Hematopoietic multipotent progenitor cell treated with erythropoietin and hydrocortisone succinate and interleukin-3 and kit ligand, for 15 days (in vitro differentiated cells): ENCODE data around the gene SELENOW.
"Not testable (repeated sequence)": the region's sequence is repeated elsewhere in the genome, so short reads cannot be mapped to it uniquely, and the experiment has no call there.

Experiments used
- DNase-seq: peaks from one replicate; pipeline ENCODE4 v3.0.0-alpha.2; 2015; ENCODE audit warnings: low spot score

SELENOW gene

GRCh38 chr19:47786566-47786965, 8.1 kb downstream of the SELENOW start:
- no peak for DNase-seq

- DNase-seq, result not testable (repeated sequence)
These were observed 8.8 kb downstream of the SELENOW start for GRCh38 chr19:47787307-47787706.

- DNase-seq, result not testable (repeated sequence)
These were observed 11.3 kb downstream of the SELENOW start for GRCh38 chr19:47789811-47790210.

- peak; percentile 69 for DNase-seq
These were observed 11.9 kb downstream of the SELENOW start for GRCh38 chr19:47790398-47790814.

GRCh38 chr19:47792616-47793015, 14.1 kb downstream of the SELENOW start:
- no peak for DNase-seq

- DNase-seq, result no peak
These were observed 16.0 kb downstream of the SELENOW start for GRCh38 chr19:47794526-47794925.

GRCh38 chr19:47796785-47797184, 18.3 kb downstream of the SELENOW start:
- DNase-seq, result no peak

GRCh38 chr19:47797996-47798903, 19.7 kb downstream of the SELENOW start:
- no peak for DNase-seq

- DNase-seq, result no peak
These were observed 20.4 kb downstream of the SELENOW start for GRCh38 chr19:47798904-47799266.

GRCh38 chr19:47801270-47801669, 22.8 kb downstream of the SELENOW start:
- no peak for DNase-seq

GRCh38 chr19:47802521-47803043, 24.1 kb downstream of the SELENOW start:
- no peak for DNase-seq

GRCh38 chr19:47803148-47803547, 24.6 kb downstream of the SELENOW start:
- not testable (repeated sequence) for DNase-seq

GRCh38 chr19:47803671-47804070, 25.2 kb downstream of the SELENOW start:
- not testable (repeated sequence) for DNase-seq

GRCh38 chr19:47804451-47804850, 25.9 kb downstream of the SELENOW start, which contains the start of gene TPRX1:
Gene TPRX1 (minus strand): TSS chr19:47804551. CDS start chr19:47804539, 12 bp downstream.
- DNase-seq, result not testable (repeated sequence)

- DNase-seq, result no peak
These were observed 26.8 kb downstream of the SELENOW start for GRCh38 chr19:47805313-47805712.

- DNase-seq, result no peak
These were observed 27.9 kb downstream of the SELENOW start for GRCh38 chr19:47806435-47806834.

- DNase-seq, result peak; percentile 68
These were observed 34.9 kb downstream of the SELENOW start for GRCh38 chr19:47813304-47813994.

- DNase-seq, result no peak
These were observed 35.5 kb downstream of the SELENOW start for GRCh38 chr19:47813995-47814328.

GRCh38 chr19:47816270-47816669, 37.8 kb downstream of the SELENOW start:
- not testable (repeated sequence) for DNase-seq

- DNase-seq, result not testable (repeated sequence)
These were observed 39.7 kb downstream of the SELENOW start for GRCh38 chr19:47818221-47818620.

GRCh38 chr19:47819858-47820257, 41.4 kb downstream of the SELENOW start:
- no peak for DNase-seq

GRCh38 chr19:47820410-47820809, 41.9 kb downstream of the SELENOW start:
- no peak for DNase-seq

GRCh38 chr19:47821460-47822020, 43.0 kb downstream of the SELENOW start, which contains the start of gene CRX:
Gene CRX (plus strand): TSS chr19:47821937. CDS start chr19:47834444, 12,507 bp downstream.
- no peak for DNase-seq
